HG03095 (cell line): ENCODE data around the gene KRTAP10-2.

Experiments used
- ATAC-seq: cut with Tn5 transposase; IDR thresholded peaks from one replicate; pipeline ENCODE4 v1.9.1; 2021; ENCODE audit warnings: moderate library complexity; ENCODE audit not compliant: unreplicated experiment

KRTAP10-2 gene

DNA sequence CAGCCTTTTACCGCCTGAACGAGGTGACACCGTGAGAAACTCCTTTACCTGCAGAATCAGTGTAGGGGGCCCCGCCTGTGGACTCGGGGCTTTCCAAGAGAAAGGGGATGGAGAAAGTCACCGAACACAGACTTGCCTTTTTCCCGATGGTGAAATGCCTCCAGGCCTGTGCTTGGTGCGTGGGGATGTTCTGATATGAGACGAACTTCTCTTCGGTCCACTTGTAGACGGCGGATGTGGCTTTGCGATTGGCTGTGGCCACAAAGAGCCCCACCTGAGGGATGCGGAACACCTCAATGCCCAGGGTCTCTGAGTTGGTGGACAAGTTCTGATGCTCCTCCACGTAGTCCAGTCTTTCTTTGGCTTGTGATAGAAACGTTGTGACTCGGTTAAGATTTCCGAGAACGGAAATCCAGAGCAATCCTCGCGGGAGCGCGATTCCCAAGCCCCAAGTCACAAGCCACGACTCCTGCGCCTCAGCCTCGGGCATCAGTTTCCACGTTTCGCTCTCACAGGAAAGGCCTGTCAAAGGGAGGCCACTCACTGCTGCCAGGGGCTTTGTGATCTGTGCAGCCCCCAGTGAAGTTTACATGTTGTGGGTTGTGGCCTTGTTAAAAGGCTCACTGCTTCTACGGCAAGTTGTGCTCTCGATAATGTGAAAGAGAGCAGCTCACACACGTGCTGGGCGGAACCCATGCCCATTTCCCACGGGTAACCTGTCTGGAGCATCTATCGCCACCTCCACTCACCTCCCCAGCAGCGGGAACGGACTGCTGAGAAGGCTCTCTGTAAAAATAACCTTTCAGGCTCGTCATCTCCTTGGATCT, 23.9 kb downstream of the KRTAP10-2 start:
- ATAC-seq = no peak

DNA sequence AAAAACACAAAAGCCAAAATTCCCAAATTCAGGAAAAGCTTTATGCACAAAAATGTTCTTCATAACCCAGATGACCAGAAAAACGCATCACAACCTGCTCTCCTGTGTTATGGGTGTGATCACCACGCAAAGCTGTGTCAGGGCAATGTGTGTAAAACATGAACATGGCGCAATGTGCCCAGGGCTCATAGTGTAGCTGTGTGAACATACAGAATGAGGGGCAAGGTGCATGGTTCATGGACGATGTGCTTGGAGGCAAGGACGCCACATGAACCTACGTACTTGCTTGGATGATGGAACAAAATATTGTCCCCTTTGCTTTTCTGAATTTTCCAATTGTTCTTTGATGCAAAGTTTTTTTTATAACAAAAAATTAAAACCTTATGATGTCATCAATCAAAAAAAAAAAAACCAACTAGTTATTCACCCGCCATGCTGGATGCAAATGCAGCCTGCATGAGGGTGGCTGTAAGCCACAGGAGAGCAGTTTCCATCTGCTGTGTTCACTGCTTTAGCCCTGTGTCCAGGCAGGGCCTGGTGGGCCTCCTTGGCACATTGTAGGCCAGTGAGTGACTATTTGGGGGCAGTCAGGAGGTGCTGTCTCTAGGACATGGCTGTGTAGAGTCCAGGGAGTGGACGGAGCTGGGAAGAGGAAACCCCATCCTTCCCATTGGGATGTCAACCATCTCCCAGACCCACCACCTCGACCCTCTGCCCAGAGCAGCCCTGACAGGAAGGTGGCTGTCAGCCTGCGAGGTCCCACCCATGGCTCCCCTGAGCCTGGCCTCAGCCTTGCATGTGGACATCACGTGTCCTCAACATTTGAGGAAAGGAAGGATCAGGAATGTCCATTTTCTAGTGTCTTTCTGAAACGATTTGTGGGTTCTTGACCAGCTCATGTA, 25.0 kb downstream of the KRTAP10-2 start:
- ATAC-seq = no peak

DNA sequence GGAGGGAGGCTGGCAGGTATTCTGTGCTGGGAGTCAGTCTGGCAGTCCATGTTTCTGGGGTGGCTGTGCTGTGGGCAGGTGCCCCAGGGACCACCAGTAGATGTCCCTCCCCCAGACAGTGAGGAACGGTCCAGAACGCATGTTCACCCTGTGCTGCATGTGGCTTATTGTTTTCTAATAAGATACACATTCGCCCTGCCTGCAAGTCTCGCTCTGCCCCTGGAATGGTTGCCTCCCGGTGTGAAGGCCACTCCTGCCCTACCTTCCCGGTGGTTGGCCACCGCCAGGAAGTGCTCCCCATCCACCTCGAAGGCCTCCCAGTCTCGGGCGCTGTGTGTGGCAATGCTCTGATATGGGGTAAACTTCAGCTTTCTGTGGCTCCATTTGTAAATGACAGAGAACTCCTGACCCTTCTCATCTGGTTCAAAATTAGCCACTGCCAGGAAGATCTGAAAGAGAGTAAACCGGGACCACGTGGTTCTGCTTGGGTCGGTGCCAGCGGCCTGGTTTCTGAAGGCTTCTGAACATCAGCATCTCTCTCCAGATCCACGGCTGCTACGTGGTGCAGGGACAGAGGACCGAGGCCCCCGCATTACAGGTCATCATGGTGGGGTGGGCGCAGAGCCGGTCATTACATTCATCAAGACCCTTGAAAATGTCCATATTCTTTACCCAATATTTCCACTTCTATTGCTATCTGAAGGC, 25.8 kb downstream of the KRTAP10-2 start:
- no peak for ATAC-seq

DNA sequence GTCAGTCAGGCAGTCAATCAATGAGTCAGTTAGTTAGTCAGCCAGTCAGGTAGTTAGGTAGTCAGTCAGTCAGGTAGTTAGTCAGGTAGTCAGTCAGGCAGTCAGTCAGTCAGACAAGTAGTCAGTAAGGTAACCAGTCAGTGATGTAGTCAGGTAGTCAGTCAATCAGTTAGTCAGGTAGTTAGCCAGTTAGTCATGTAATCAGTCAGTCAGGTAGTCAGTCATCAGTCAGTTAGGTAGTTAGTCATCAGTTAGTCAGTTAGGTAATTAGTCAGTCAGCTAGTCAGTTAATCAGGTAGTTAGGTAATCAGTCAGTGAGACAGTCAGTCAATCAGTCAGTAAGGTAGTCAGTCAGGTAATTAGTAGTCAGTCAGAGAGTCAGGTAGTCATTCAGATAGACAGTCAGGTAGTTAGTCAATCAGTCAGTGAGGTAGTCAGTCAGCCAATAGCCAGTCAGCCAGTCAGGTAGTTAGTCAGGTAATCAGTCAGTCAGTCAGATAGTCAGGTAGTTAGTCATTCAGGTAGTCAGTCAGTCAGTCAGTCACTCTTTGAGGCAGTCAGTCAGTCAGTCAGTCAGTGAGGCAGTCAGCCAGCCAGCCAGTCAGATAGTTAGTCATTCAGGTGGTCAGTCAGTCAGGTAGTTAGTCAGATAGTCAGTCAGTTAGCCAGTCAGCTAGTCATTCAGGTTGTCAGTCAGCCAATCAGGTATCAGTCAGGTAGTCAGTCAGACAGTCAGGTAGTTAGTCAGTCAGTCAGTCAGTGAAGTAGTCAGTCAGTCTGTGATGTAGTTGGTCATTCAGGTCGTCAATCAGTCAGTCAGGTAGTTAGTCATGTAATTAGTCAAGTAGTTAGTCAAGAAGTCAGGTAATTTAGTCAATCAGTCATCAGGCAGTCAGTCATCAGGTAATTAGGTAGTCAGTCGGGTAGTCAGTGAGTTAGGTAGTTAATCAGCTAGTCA, 26.6 kb downstream of the KRTAP10-2 start:
- ATAC-seq = no peak

DNA sequence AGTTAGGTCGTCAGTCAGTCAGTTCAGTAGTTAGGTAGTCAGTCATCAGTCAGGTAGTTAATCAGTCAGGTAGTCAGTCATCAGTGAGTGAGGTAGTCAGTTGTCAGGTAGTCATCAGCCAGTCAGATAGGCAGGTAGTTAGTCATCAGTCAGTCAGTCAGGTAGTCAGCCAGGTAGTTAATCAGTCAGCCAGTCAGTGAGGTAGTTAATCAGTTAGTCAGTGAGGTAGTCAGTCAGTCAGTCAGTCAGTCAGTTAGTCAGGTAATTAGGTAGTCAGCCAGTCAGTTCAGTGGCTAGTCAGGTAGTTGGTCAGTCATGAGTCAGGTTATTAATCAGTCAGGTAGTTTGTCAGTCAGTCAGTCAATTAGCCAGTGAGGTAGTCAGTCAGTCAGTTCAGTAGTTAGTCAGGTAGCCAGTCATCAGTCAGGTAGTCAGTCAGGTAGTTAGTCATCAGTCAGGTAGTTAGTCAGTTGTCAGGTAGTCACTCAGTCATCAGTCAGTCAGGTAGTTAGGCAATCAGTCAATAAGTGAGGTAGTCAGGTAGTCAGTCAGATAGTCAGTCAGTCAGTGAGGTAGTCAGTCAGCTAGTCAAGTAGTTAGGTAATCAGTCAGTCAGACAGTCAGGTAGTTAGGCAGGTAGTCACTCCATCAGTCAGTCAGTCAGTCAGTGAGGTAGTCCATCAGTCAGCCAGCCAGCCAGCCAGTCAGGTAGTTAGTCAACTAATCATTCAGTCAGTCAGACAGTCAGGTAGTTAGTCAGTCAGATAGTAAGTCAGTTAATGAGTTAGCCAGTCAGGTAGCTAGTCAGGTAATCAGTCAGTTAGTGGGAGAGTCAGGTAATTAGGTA, 27.5 kb downstream of the KRTAP10-2 start:
- ATAC-seq = no peak

DNA sequence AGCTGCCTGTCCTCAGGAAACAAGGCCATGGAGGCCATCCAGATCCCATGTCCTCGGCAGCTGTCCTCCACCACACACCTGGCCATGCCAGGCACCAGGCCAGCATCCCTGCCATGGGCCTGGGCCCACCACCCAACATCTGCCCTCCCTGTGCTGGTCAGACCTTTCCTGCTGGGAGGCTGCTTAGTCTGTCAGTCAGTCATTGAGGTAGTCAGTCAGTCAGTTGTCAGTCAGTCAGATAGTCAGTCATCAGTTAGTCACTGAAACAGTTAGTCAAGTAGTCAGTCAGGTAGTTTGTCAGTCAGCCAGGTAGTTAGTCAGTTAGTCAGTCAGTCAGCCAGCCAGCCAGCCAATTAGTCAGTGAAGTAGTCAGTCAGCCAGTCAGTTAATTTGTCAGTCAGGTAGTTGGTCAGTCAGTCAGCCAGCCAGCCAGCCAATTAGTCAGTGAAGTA, 28.5 kb downstream of the KRTAP10-2 start:
- ATAC-seq = no peak

DNA sequence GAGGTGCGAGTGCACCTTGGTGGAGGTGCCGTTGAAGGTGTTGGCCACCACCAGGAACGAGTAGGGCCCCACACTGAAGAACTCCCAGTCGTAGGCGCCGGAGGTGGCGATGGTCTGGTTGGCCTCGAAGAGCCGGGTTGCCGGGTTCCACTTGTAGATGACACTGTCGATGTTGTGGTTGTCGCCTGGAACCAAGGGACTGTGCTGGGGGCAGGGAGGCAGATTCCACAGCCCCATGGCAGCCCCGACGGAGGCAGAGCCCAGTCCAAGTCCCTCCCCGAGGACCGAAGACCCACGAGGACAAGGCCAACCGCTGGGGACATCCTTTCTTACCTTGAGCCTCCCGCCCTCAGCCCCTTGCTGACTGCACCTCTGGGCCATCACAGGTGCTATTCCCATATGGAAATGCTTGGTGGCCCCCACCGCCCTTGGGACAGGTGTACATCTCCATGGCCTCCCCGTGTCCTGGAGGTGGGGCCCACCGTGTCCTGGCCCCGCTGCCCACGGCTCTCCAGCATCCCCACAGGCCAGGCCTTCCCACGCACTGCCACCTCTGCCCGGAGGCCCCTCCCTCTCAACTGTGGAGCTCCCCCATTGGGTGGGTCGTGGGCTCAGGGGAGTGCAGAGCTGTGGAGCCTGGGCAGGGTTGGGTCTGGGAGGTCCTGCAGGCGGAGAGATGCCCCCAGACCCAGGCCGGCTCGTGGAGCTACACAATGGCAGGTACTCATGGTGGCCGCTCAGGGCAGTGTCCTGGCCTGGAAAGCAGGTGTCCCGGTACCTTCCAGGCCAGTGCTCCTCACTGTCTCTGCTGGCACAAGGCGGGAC, 29.2 kb downstream of the KRTAP10-2 start:
- no peak for ATAC-seq

DNA sequence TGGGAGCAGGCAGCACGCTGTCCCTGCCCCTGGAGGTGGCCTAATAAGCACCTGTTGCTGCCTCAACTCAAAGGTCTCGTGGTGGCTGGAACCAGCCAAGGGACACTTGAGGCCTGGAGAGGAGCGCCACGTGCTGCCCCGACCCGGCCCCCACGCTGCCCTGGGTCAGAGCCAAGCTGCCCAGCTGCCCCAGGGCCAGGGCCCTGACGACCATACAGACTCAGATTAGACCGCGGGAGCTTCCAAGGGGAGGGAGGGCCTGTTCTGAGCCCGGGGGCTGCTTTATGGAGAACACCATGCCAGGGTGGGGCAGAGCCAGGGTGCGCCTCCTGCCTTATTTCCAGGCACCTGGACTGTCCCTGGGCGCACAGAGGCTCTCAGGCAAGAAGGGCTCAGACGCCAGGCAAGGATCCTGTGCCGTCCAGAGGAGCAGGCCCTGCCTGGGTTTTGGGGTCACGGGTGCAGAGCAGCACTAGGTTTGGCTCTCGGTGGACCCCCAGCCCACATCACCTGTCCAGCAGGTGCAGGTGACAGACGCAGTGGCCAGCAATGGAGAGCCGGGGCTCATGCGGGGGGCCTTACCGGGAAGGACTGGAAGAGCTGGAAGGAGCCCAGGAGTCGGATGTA, 29.9 kb downstream of the KRTAP10-2 start:
- ATAC-seq = no peak

DNA sequence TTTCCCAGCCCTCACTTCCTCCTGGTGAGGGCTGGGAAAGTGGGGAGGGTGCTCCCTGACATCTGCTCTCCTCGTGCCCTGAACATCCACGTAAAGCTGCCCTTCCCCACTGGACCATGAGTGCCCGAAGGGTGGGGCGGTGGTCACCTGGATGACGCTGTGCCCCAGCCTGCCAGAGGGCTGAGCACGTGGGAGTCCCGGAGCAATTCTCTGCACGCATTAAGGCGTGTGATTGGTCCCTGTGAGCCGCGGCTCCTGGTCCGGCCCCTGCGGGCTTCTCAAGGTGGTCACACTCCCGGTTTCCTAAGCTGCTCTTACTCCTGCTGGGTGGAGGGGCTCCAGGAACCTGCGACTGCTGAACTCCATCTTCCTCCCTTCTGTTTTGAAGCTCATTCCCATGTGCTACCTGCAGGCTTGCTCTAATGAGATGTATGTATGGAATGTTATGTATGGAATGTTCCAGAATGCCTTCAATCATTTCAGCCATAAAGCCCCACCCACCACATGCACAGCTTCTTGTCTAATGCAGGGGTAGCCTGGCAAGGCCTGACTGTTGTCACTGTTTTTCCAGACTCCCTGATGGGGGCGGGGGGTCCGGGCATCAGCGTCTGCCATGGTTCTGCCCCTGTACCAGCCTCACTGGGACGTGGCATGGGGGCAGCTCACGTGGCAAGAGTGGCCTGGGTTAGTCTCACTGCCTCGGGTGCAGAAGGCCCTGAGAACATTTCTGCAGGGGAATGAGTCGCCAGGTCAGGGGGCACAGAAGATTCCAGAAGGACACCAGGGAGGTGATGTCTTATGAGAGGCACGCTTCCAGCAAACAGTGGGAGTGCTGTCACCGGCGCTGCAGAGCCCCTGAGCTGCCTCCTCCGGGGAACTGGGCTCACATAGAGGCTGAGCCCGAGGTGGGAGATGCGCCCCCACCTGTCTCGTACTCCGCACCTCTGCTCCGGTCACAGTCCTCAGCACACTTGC, 30.7 kb downstream of the KRTAP10-2 start:
- ATAC-seq = no peak

DNA sequence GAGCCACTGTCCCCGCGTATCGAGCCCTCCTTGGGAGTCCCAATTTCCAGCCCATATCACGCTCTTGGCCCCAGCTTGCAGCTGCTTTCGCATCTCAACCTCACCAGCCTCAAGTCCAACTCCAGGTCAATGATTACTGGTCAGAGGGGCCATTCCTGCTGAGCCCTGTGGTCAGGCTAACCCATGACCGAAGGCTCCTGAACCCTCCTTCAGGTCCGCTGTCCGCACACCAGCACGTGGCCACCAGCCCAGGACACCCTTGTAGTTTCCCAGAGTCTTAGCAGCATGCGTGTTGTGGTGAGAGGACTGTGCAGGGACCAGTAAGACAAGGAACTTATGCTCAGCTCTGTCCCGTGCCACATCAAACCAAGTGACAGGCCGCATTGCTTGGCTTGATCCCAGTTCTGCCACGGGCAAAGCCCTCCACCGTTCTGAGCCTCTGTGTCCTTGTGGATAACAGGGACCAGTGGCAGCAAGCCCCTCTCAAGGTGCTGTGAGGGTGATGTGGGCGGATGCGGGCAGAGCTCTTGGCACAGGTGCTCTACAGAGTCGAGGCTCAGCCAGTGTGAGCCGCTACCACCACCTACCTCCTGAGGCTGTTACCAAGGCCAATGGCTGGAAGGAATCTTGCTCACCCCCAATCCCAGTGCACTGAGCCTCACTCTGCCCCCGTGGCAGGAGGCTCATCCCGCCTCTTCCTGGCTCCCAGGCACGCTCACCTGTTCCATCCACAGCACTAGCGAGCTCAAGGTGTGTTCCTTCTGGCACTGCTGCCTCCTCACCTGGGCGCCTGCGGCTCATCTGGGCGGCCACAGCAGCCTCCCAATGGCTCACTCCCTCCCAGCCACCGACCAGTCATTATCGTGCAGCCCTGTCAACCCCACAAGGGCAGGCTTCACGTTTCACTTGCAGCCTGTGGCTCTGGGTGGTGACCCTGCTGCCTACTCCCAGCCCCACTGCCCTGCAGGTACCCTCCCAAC, 31.7 kb downstream of the KRTAP10-2 start:
- ATAC-seq = no peak

DNA sequence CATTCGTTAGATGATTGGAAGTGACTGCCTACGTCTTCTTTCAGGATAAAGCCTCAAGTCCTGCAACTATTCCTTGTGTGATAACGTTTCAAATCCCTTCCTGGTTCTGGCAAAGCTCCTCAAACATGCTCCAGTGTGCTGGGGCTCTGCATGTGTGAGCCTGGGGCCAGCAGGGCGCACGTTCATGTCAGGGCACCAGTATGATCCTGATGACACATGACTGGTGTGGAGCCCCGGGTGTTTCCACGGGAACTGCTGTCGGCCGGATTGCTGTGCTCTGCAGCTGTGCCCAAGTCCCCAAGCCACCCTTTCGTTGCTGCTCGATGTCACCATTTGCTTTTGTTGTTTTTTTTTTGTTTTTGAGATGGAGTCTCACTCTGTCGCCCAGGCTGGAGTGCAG, 32.6 kb downstream of the KRTAP10-2 start:
- ATAC-seq = no peak

DNA sequence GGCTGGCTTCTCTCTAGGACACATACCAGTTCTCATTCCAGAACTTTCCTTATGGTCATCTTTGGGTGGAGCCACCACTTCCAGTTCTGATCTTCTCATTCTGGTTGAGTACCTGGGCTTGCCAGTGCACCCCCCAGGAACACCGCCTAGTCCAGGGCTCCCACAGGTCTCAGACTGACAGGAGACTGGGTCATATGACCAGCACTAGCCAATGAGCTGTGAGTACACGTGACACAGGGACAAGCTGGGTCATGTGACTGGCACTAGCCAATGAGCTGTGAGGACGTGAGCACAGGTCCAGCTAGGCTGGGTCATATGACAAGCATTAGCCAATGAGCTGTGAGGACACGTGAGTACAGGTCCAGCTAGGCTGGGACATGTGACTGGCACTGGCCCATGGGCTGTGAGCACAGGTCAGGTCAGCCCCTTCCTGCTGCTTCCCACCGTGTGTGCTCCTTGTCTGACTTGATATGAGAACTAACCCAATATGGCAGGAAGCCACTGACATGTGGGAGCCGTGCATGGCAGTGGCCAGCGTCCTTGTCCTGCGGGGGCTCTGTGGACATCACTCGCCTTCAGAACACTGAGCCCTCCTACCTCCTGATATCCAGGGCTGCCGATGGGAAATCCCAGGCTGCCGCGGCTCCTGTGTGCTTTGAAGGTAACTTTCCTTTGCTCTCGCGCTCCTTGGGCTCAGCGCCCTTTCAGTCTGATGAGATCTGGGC, 34.0 kb downstream of the KRTAP10-2 start:
- no peak for ATAC-seq

DNA sequence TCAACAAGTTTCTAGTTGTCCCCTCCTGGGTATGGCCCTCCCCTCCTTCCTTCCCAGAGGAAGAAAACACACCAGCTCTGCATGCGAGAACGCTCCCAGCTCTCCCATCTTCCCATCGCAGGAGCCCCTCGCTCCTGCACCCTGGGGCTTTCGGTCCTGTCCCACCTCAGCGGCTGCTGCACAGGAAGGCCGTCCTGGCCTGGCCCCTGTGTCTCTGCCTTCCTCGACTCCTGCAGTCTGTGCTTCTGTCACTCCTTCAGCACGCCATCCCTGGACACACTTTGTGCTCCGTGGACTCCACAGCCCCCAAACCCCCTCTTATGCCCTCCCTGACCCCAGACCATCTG, 34.5 kb downstream of the KRTAP10-2 start:
- ATAC-seq = no peak

DNA sequence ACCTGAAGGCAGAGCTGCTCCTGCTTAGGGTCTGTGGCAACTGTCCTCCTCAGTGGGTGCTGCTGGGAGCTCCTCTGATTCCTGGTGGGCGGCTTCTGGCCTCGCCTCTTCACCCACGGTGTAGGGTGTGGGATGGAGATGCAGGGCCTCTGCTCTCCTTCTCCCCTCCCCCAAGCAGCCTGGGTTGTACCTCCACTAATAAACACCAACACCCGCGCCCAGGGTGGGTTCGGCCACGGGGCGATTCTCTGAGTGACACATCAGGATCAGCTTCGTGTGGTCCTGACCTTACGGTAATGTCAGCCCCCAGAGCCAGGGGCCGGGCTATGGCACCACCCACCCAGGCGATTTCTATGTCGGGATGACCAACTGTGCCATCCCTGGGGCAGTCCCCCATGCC, 35.0 kb downstream of the KRTAP10-2 start:
- no peak for ATAC-seq
